ENCODE results near the gene ZBTB45. TPM values are rescaled to one million over a fixed set of nuclear protein-coding genes. Genes with fewer than 3 reads are reported as not detected.

The ZBTB45 gene
- total RNA-seq, 1 donor from 2014 or later = 17.2 TPM

DNA sequence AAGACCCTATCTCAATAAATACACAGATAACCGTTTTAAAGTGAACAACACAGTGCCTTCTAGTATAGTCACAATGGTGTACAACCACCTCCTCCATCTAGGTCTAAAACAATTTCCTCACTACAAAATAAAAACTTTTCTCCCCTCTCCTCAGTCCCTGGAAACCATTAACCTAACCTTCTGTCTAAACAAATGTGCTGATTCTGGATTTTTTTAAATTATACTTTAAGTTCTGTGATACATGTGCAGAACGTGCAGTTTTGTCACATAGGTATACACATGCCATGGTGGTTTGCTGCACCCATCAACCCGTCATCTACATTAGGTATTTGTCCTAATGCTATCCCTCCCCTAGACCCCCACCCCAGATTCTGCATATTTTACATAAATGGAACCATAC, 9.8 kb upstream of the ZBTB45 start:
- no peak overlapping the region for H3K27ac Mint-ChIP-seq (ENCODE audit: unreplicated experiment)
- no peaks in the 10 kb centered on the region for H3K36me3 Mint-ChIP-seq (ENCODE audit: unreplicated experiment)
- H3K27me3 Mint-ChIP-seq (ENCODE audit: unreplicated experiment) = peaks cover 30% of the 10 kb centered on the region
- H3K4me3 Mint-ChIP-seq (ENCODE audit: unreplicated experiment) = no peak overlapping the region
- no peaks in the 10 kb centered on the region for H3K9me3 Mint-ChIP-seq (ENCODE audit: unreplicated experiment)
- no peak for DNase-seq (ENCODE audit: extremely low spot score, unreplicated experiment)
- TF ChIP-seq, protein P1, sequence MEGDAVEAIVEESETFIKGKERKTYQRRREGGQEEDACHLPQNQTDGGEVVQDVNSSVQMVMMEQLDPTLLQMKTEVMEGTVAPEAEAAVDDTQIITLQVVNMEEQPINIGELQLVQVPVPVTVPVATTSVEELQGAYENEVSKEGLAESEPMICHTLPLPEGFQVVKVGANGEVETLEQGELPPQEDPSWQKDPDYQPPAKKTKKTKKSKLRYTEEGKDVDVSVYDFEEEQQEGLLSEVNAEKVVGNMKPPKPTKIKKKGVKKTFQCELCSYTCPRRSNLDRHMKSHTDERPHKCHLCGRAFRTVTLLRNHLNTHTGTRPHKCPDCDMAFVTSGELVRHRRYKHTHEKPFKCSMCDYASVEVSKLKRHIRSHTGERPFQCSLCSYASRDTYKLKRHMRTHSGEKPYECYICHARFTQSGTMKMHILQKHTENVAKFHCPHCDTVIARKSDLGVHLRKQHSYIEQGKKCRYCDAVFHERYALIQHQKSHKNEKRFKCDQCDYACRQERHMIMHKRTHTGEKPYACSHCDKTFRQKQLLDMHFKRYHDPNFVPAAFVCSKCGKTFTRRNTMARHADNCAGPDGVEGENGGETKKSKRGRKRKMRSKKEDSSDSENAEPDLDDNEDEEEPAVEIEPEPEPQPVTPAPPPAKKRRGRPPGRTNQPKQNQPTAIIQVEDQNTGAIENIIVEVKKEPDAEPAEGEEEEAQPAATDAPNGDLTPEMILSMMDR (IDR thresholded peaks at IDR 0.05) = no peak
- no peaks in the 10 kb centered on the region for H3K4me1 Mint-ChIP-seq (ENCODE audit: unreplicated experiment)

DNA sequence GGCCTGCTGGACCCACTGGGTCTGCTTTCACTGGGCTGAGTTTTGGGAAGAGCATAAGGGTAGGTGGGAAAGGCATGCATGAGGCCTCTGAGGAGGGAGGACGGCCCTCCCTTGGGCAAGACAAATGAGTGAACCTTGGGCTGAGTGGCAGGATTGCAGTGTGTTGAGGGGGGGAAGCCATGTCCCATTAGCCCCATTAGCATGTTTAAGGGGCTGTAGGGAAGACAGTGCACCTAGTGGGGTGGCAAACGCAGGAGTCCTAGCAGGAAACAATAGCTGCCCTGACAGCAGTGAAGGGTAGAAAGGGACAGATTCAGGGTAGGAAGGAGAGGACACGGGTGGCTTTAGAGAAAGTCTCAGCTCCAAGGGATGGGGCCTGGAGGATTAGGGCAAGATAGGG, 3.1 kb upstream of the ZBTB45 start:
- H3K27ac Mint-ChIP-seq (ENCODE audit: unreplicated experiment) = no peak overlapping the region
- DNase-seq (ENCODE audit: extremely low spot score, unreplicated experiment) = no peak

DNA sequence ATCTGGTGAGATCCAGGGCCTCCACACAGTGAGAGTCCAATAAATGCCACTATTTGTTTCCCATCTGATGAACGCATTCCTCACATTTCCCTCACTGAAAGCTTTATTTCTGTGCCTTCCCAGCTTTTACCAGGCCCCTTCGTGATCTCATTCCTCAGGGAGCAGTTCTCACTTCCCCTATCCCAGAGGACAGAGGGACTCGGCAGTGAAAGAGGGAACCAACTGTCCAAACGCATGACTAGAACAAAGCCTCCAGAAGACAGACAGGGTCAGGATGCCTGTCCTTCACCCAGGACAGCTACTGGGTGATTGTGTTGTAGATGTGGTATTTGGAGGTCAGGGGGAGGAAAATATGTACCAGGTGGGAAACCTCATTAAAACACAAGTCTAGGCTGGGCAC, 2.0 kb upstream of the ZBTB45 start:
- no peak for DNase-seq (ENCODE audit: extremely low spot score, unreplicated experiment)
- H3K9me3 Mint-ChIP-seq (ENCODE audit: unreplicated experiment) = no peaks in the 10 kb centered on the region
- H3K36me3 Mint-ChIP-seq (ENCODE audit: unreplicated experiment) = no peaks in the 10 kb centered on the region
- TF ChIP-seq, protein P1 (IDR thresholded peaks at IDR 0.05) = no peak
- no peaks in the 10 kb centered on the region for H3K27me3 Mint-ChIP-seq (ENCODE audit: unreplicated experiment)
- H3K4me1 Mint-ChIP-seq (ENCODE audit: unreplicated experiment) = peaks cover 21% of the 10 kb centered on the region
- H3K4me3 Mint-ChIP-seq (ENCODE audit: unreplicated experiment) = peak overlapping the region; percentile 44
- no peak overlapping the region for H3K27ac Mint-ChIP-seq (ENCODE audit: unreplicated experiment)

More for the DNA sequence above, 3.1 kb upstream of the ZBTB45 start:
- Mint-ChIP-seq H3K4me3 (ENCODE audit: unreplicated experiment) (no peak overlapping the region), H3K27me3 (ENCODE audit: unreplicated experiment) (no peaks in the 10 kb centered on the region), H3K4me1 (ENCODE audit: unreplicated experiment) (peaks cover 21% of the 10 kb centered on the region), H3K9me3 (ENCODE audit: unreplicated experiment) (no peaks in the 10 kb centered on the region), H3K36me3 (ENCODE audit: unreplicated experiment) (no peaks in the 10 kb centered on the region)
- TF ChIP-seq, protein P1 (IDR thresholded peaks at IDR 0.05) = no peak

DNA sequence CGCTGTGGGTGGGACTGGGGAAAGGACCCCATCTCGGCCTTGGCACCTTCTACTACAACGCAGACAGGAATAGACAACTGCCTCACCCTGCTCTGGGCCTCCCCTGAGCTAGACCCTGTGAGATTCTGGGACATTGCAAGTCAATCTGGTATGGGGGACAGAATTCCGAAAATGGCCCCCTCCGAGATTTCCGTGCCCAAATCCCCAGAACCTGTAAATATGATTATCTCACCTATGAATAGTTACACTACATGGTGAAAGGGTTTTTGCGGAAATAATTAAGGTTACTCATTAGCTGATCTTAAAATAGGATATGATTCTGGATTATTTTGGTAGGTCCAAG, 618 bp upstream of the ZBTB45 start:
- Mint-ChIP-seq H3K27ac (ENCODE audit: unreplicated experiment) (peak overlapping the region; percentile 98), H3K27me3 (ENCODE audit: unreplicated experiment) (no peaks in the 10 kb centered on the region), H3K4me3 (ENCODE audit: unreplicated experiment) (peak overlapping the region; percentile 97), H3K36me3 (ENCODE audit: unreplicated experiment) (peaks cover 10% of the 10 kb centered on the region), H3K9me3 (ENCODE audit: unreplicated experiment) (no peaks in the 10 kb centered on the region), H3K4me1 (ENCODE audit: unreplicated experiment) (peaks cover 28% of the 10 kb centered on the region)
- DNase-seq (ENCODE audit: extremely low spot score, unreplicated experiment) = no peak
- TF ChIP-seq, protein P1 (IDR thresholded peaks at IDR 0.05) = no peak

DNA sequence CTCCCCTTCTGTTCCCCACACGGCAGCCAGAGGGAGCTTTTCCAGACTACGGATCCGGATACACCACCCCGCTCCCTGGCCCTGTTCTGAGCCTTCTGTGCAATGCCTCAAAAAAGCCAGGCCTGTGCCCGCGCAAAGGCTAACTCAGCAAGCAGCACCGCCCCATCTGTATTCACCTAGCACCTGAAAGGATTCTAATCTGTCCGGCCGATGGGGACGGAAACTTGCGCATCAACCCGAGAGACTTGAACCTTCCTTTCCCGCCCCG, 589 bp downstream of the ZBTB45 start:
- Mint-ChIP-seq H3K36me3 (ENCODE audit: unreplicated experiment) (peaks cover 10% of the 10 kb centered on the region), H3K27me3 (ENCODE audit: unreplicated experiment) (no peaks in the 10 kb centered on the region), H3K4me3 (ENCODE audit: unreplicated experiment) (peak overlapping the region; percentile 97), H3K4me1 (ENCODE audit: unreplicated experiment) (peaks cover 30% of the 10 kb centered on the region), H3K9me3 (ENCODE audit: unreplicated experiment) (no peaks in the 10 kb centered on the region), H3K27ac (ENCODE audit: unreplicated experiment) (peak overlapping the region; percentile 98)
- TF ChIP-seq, protein P1 (IDR thresholded peaks at IDR 0.05) = peak; percentile 57
- DNase-seq (ENCODE audit: extremely low spot score, unreplicated experiment) = peak; percentile 89

Measured in osteocyte (in vitro differentiated cells).